SK-N-SH (cell line): ENCODE measurements around the gene SLX4IP. TPM values are rescaled to one million over a fixed set of nuclear protein-coding genes. Genes with fewer than 3 reads are reported as not detected.

Source experiments
- CTCF ChIA-PET: fragments of 300-600, 350-600 bp; formaldehyde crosslinking; extraction: SDS; loops from one replicate; lab custom pipeline; 2021; lab: Yijun Ruan, JAX
- POLR2A ChIA-PET: fragments of 350-600 bp; sonication (Branson Sonifier 250); formaldehyde crosslinking; extraction: SDS; loops from one replicate; lab custom pipeline; 2020; ENCODE audit warnings: antibody characterized with exemption, inconsistent platforms; lab: Yijun Ruan, JAX
- DNase-seq: peaks from one replicate; pipeline ENCODE4 v3.0.0; 2012
- H2AFZ ChIP-seq: fragments of 200-600 bp; sonication (generic); 2 replicates; pipeline ENCODE4 v1.8.1; 2016; ENCODE audit warnings: antibody characterized with exemption, mild to moderate bottlenecking, low read depth
- H3F3A ChIP-seq: fragments of 200-600 bp; sonication (generic); replicated peaks from 2 replicates; pipeline ENCODE3; 2016; ENCODE audit warnings: antibody characterized with exemption, mild to moderate bottlenecking; ENCODE audit not compliant: insufficient read depth
- H3K27ac ChIP-seq, 2 experiments: fragments of 200-500 bp in 1 of 2; fragments of 200-600 bp in 1 of 2; sonication (Bioruptor generic) in 1 of 2; sonication (generic), shearing (Covaris generic) in 1 of 2; 2 replicates each; pipeline versions ENCODE4 v1.5.1 to v1.6.1; 2014 to 2016; ENCODE audit warnings: low read depth in 2 of 2, inconsistent platforms in 1 of 2, low read length in 1 of 2, mild to moderate bottlenecking in 1 of 2, mixed read lengths in 1 of 2
- H3K27me3 ChIP-seq: fragments of 200-600 bp; sonication (generic), shearing (Covaris generic); 2 replicates; pipeline ENCODE4 v1.6.1; 2016; ENCODE audit warnings: mixed run types; ENCODE audit not compliant: insufficient read depth
- H3K36me3 ChIP-seq, 2 experiments: fragments of 200-500 bp in 1 of 2; fragments of 200-600 bp in 1 of 2; sonication (Bioruptor generic) in 1 of 2; sonication (generic) in 1 of 2; replicated peaks in 1 of 2; 2 replicates each; pipeline versions ENCODE3 to v1.5.1; 2014 to 2016; ENCODE audit warnings: low read length in 1 of 2, mild to moderate bottlenecking in 1 of 2; ENCODE audit not compliant: insufficient read depth in 2 of 2, control insufficient read depth in 1 of 2
- H3K4me1 ChIP-seq, 2 experiments: fragments of 200-500 bp in 1 of 2; fragments of 200-600 bp in 1 of 2; sonication (Bioruptor generic) in 1 of 2; sonication (generic), shearing (Covaris generic) in 1 of 2; 2 replicates each; pipeline versions ENCODE4 v1.5.1 to v1.6.1; 2014 to 2016; ENCODE audit warnings: low read depth in 1 of 2, low read length in 1 of 2, mixed run types in 1 of 2; ENCODE audit not compliant: insufficient read depth in 2 of 2, control insufficient read depth in 1 of 2
- H3K4me2 ChIP-seq: fragments of 200-600 bp; sonication (generic), shearing (Covaris generic); 2 replicates; pipeline ENCODE4 v1.6.1; 2017; ENCODE audit warnings: mixed run types
- H3K4me3 ChIP-seq, 2 experiments: fragments of 200-500 bp in 1 of 2; fragments of 200-600 bp in 1 of 2; sonication (Bioruptor generic) in 1 of 2; sonication (generic), shearing (Covaris generic) in 1 of 2; 2 replicates each; pipeline versions ENCODE4 v1.5.1 to v1.8.1; 2014 to 2016; ENCODE audit warnings: low read depth in 2 of 2, inconsistent platforms in 1 of 2, low read length in 1 of 2, mild to moderate bottlenecking in 1 of 2, mixed read lengths in 1 of 2, moderate library complexity in 1 of 2
- H3K79me2 ChIP-seq: fragments of 200-600 bp; sonication (generic); 2 replicates; pipeline ENCODE4 v1.8.1; 2017; ENCODE audit warnings: mild to moderate bottlenecking; ENCODE audit not compliant: insufficient read depth
- H3K9ac ChIP-seq: fragments of 200-600 bp; sonication (generic); 2 replicates; pipeline ENCODE4 v1.6.1; 2017; ENCODE audit warnings: mixed run types
- H3K9me2 ChIP-seq: fragments of 200-600 bp; sonication (generic); 2 replicates; pipeline ENCODE4 v1.6.1; 2017; ENCODE audit warnings: mixed run types
- H3K9me3 ChIP-seq: fragments of 200-600 bp; sonication (generic); 2 replicates; pipeline ENCODE4 v1.6.1; 2017; ENCODE audit warnings: mixed run types, mild to moderate bottlenecking, moderate library complexity
- H4K20me1 ChIP-seq: fragments of 200-600 bp; sonication (generic); 2 replicates; pipeline ENCODE4 v1.6.1; 2017; ENCODE audit warnings: mild to moderate bottlenecking, mixed run types; ENCODE audit not compliant: insufficient read depth
- CHD2 ChIP-seq: fragments of 150-350 bp; IDR thresholded peaks from 2 replicates; pipeline ENCODE4 v1.6.1; 2018; ENCODE audit warnings: low read length; ENCODE audit not compliant: partially characterized antibody
- ELF1 ChIP-seq: IDR thresholded peaks from 2 replicates; pipeline ENCODE4 v1.4.0; 2012
- EP300 ChIP-seq, 2 experiments: IDR thresholded peaks; 2 replicates each; pipeline versions ENCODE4 v1.4.0 to v1.6.1; 2012; ENCODE audit warnings: borderline replicate concordance in 1 of 2, low read depth in 1 of 2, low read length in 1 of 2
- EZH2phosphoT487 ChIP-seq: fragments of 200-600 bp; sonication (generic); IDR thresholded peaks from 2 replicates; pipeline ENCODE4 v1.6.1; 2017; ENCODE audit warnings: low read depth, mixed run types, mild to moderate bottlenecking, antibody characterized with exemption, moderate library complexity, borderline replicate concordance
- FOSL2 ChIP-seq: IDR thresholded peaks from 2 replicates; pipeline ENCODE4 v1.4.0; 2012; ENCODE audit warnings: low read depth, mild to moderate bottlenecking, moderate library complexity, borderline replicate concordance
- FOXJ3 ChIP-seq: sonication (generic); formaldehyde crosslinking; IDR thresholded peaks from 2 replicates; pipeline ENCODE4 v1.5.1; 2020; ENCODE audit warnings: mild to moderate bottlenecking, missing genetic modification reagents
- FOXM1 ChIP-seq: IDR thresholded peaks from 2 replicates; pipeline ENCODE4 v1.4.0; 2012; ENCODE audit warnings: low read depth, mild to moderate bottlenecking
- GATA2 ChIP-seq: sonication (generic); formaldehyde crosslinking; IDR thresholded peaks from 2 replicates; pipeline ENCODE4 v1.5.0; 2020; ENCODE audit warnings: mild to moderate bottlenecking, missing genetic modification reagents
- JUND ChIP-seq: IDR thresholded peaks from 2 replicates; pipeline ENCODE4 v1.4.0; 2012
- MAX ChIP-seq: IDR thresholded peaks from 2 replicates; pipeline ENCODE4 v1.4.0; 2012; ENCODE audit warnings: low read depth
- MXI1 ChIP-seq: IDR thresholded peaks from 2 replicates; pipeline ENCODE4 v1.6.1; 2012; ENCODE audit warnings: mild to moderate bottlenecking, low read depth, low read length, improper control_type of control experiment
- NFIC ChIP-seq: IDR thresholded peaks from 2 replicates; pipeline ENCODE4 v1.4.0; 2012; ENCODE audit warnings: borderline replicate concordance
- NRF1 ChIP-seq: IDR thresholded peaks from 2 replicates; pipeline ENCODE4 v1.6.1; 2012; ENCODE audit warnings: low read depth, mild to moderate bottlenecking, low read length
- POLR2AphosphoS5 ChIP-seq: IDR thresholded peaks from 2 replicates; pipeline ENCODE4 v1.6.1; 2012; ENCODE audit warnings: low read depth, low read length
- RAD21 ChIP-seq: IDR thresholded peaks from 2 replicates; pipeline ENCODE4 v1.6.1; 2012; ENCODE audit warnings: mild to moderate bottlenecking, low read length
- RXRA ChIP-seq: IDR thresholded peaks from 2 replicates; pipeline ENCODE4 v1.4.0; 2012; ENCODE audit warnings: low read depth, mild to moderate bottlenecking, borderline replicate concordance
- SMC3 ChIP-seq: IDR thresholded peaks from 2 replicates; pipeline ENCODE4 v1.6.1; 2012; ENCODE audit warnings: low read depth, low read length, improper control_type of control experiment
- TCF12 ChIP-seq: IDR thresholded peaks from 2 replicates; pipeline ENCODE4 v1.4.0; 2012
- YY1 ChIP-seq: IDR thresholded peaks from 2 replicates; pipeline ENCODE4 v1.4.0; 2012; ENCODE audit warnings: low read depth, mild to moderate bottlenecking
- WGBS: methylation state at CpG from one replicate; pipeline ENCODE4 v1.1.6; 2017; ENCODE audit warnings: low lambda C conversion rate; 5-methylcytosine and 5-hydroxymethylcytosine counted together
- polyA plus RNA-seq, 3 experiments: library from polyadenylated mRNA; depleted of rRNA; stranded (reverse); fragments of >200 nt; gene quantifications; 2 replicates each; pipeline ENCODE4 v1.2.3, GENCODE V29; 2012
- TF ChIP-seq, protein P1 (sequence below): fragments of 150-350 bp; IDR thresholded peaks from 2 replicates; pipeline ENCODE4 v1.6.1; 2016; ENCODE audit warnings: mild to moderate bottlenecking, low read depth, low read length
- TF ChIP-seq, protein P2 (sequence below): IDR thresholded peaks from 2 replicates; pipeline ENCODE4 v1.4.0; 2012; ENCODE audit warnings: low read depth, borderline replicate concordance
- TF ChIP-seq, protein P3 (sequence below): fragments of 200-600 bp; sonication (generic); IDR thresholded peaks from 2 replicates; pipeline ENCODE4 v1.6.1; 2017; ENCODE audit warnings: antibody characterized with exemption, mild to moderate bottlenecking, moderate library complexity

SLX4IP gene
- polyA plus RNA-seq, 1 of the 3 experiments (the other 2 are of a cell fraction), result 1.3 TPM

GRCh38 chr20:10603971-10604864 is 169.1 kb downstream of the SLX4IP start:
- Histone ChIP-seq H3K4me1 (peaks cover 7 to 32% of the 10 kb centered on the region in 2 experiments), H3K4me3 (no peak overlapping the region), H3K9me3 (no peaks in the 10 kb centered on the region), H3F3A (peaks cover 32% of the 10 kb centered on the region), H3K4me2 (peak overlapping the region; percentile 64; the same call in 1 of the 2 replicates), H3K27me3 (no peaks in the 10 kb centered on the region), H3K27ac (peak overlapping the region in 1 of 2 experiments; percentile 98; a peak in 2 of 4 replicates), H2AFZ (no peak overlapping the region)
- DNase-seq, result no peak
- ChIA-PET POLR2A (no interaction called here), CTCF (interaction anchor here (1.1 to 2.4 kb wide), 2 partner anchors 10 to 51 kb away, joined by 3 to 10 read pairs; no protein-coding TSS in a partner anchor)
- TF ChIP-seq FOSL2, result peak; percentile 78; the same call in 1 of the 2 replicates
- TF ChIP-seq, protein P1, sequence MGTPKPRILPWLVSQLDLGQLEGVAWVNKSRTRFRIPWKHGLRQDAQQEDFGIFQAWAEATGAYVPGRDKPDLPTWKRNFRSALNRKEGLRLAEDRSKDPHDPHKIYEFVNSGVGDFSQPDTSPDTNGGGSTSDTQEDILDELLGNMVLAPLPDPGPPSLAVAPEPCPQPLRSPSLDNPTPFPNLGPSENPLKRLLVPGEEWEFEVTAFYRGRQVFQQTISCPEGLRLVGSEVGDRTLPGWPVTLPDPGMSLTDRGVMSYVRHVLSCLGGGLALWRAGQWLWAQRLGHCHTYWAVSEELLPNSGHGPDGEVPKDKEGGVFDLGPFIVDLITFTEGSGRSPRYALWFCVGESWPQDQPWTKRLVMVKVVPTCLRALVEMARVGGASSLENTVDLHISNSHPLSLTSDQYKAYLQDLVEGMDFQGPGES, result no peak
- TF ChIP-seq TCF12, result peak; percentile 71
- peak; percentile 86 for TF ChIP-seq MAX
- TF ChIP-seq JUND, result peak; percentile 75
- no peak for TF ChIP-seq FOXM1
- TF ChIP-seq EZH2phosphoT487, result no peak
- TF ChIP-seq CHD2, result no peak
- TF ChIP-seq GATA2 (CRISPR knock-in tag), result no peak
- no peak for TF ChIP-seq MXI1
- 0 out of 2 replicates have a peak, but pooled peaks have one; percentile 11 for TF ChIP-seq NFIC
- no peak for TF ChIP-seq FOXJ3 (CRISPR knock-in tag)
- TF ChIP-seq EP300 (IDR thresholded peaks at IDR 0.05; ENCODE audit: borderline replicate concordance in 1 of 2, low read depth in 1 of 2, low read length in 1 of 2), result peak in 1 of 2 experiments; percentile 29; a peak in 1 of 4 replicates
- no peak for TF ChIP-seq ELF1
- TF ChIP-seq RAD21, result no peak
- no peak for TF ChIP-seq YY1
- TF ChIP-seq, all 33 proteins: peak for 6
- WGBS, result 41% methylated on average over 8 of the region's 8 CpGs
- Histone ChIP-seq H3K36me3 (peaks cover 5 to 12% of the 10 kb centered on the region in 2 experiments), H3K9me2 (no peaks in the 10 kb centered on the region), H3K79me2 (no peaks in the 10 kb centered on the region), H4K20me1 (no peaks in the 10 kb centered on the region), H3K9ac (peak overlapping the region; percentile 48; the same call in 1 of the 2 replicates)

DNA sequence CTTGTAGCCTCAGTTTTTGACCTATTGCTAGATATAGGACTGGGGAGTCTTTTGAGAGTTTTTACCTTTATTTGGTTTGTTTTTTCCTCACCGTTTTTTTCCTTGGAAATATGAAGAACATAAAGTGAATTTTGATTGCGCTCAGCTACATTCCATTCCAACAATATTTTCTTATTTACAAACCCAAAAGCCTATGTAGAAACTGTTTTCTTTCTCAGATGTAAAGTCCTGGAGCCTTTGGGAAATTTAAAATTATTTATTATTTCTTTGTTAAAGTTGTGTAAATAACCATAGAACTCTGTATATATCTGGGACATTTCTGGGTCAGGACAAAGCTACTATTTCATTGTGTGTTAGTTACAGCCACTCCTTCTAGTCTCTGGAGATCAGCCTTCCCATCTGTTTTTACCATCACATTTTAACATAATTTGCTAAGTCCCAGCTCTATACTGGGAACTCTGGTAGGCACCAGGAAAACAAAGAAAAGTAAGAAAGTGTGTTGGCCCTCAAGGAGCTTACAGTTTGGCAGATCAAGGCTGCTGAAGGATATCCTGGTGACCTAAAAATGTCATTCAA is 169.8 kb downstream of the SLX4IP start:
- Histone ChIP-seq H3K27me3 (no peaks in the 10 kb centered on the region), H3K4me2 (peak overlapping the region; percentile 64; the same call in 1 of the 2 replicates), H3K27ac (peak overlapping the region in 1 of 2 experiments; percentile 98; a peak in 2 of 4 replicates), H3K9me3 (no peaks in the 10 kb centered on the region), H3K9ac (peak overlapping the region; percentile 48; the same call in 1 of the 2 replicates), H4K20me1 (no peaks in the 10 kb centered on the region), H3K4me3 (no peak overlapping the region), H3K79me2 (no peaks in the 10 kb centered on the region), H3K9me2 (no peaks in the 10 kb centered on the region), H3K36me3 (peaks cover 5 to 12% of the 10 kb centered on the region in 2 experiments), H3K4me1 (peaks cover 11 to 38% of the 10 kb centered on the region in 2 experiments), H2AFZ (no peak overlapping the region), H3F3A (peaks cover 36% of the 10 kb centered on the region)
- TF ChIP-seq SMC3, result no peak
- no peak for TF ChIP-seq FOXJ3 (CRISPR knock-in tag)
- no peak for TF ChIP-seq GATA2 (CRISPR knock-in tag)
- TF ChIP-seq POLR2AphosphoS5, result no peak
- no peak for TF ChIP-seq FOXM1
- TF ChIP-seq RXRA, result no peak
- TF ChIP-seq, protein P2, sequence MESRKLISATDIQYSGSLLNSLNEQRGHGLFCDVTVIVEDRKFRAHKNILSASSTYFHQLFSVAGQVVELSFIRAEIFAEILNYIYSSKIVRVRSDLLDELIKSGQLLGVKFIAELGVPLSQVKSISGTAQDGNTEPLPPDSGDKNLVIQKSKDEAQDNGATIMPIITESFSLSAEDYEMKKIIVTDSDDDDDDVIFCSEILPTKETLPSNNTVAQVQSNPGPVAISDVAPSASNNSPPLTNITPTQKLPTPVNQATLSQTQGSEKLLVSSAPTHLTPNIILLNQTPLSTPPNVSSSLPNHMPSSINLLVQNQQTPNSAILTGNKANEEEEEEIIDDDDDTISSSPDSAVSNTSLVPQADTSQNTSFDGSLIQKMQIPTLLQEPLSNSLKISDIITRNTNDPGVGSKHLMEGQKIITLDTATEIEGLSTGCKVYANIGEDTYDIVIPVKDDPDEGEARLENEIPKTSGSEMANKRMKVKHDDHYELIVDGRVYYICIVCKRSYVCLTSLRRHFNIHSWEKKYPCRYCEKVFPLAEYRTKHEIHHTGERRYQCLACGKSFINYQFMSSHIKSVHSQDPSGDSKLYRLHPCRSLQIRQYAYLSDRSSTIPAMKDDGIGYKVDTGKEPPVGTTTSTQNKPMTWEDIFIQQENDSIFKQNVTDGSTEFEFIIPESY, result no peak
- TF ChIP-seq, protein P3, sequence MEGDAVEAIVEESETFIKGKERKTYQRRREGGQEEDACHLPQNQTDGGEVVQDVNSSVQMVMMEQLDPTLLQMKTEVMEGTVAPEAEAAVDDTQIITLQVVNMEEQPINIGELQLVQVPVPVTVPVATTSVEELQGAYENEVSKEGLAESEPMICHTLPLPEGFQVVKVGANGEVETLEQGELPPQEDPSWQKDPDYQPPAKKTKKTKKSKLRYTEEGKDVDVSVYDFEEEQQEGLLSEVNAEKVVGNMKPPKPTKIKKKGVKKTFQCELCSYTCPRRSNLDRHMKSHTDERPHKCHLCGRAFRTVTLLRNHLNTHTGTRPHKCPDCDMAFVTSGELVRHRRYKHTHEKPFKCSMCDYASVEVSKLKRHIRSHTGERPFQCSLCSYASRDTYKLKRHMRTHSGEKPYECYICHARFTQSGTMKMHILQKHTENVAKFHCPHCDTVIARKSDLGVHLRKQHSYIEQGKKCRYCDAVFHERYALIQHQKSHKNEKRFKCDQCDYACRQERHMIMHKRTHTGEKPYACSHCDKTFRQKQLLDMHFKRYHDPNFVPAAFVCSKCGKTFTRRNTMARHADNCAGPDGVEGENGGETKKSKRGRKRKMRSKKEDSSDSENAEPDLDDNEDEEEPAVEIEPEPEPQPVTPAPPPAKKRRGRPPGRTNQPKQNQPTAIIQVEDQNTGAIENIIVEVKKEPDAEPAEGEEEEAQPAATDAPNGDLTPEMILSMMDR, result no peak
- TF ChIP-seq ELF1, result no peak
- no peak for TF ChIP-seq NRF1
- no peak for TF ChIP-seq FOSL2
- TF ChIP-seq JUND, result no peak
- ChIA-PET CTCF (interaction anchor here (2.4 kb wide), 1 partner anchor 10 kb away, joined by 10 read pairs; no protein-coding TSS in a partner anchor), POLR2A (no interaction called here)
- WGBS, result 58% methylated on average over 2 of the region's 2 CpGs
- no peak for DNase-seq
